Nucleus accumbens (tissue), 56 donors: ENCODE results near the gene CIT.

ENCODE experiments used
- DNase-seq, 56 donors: peaks; one replicate each; lab custom pipeline; 2025; lab: John Stamatoyannopoulos, UW

CIT gene

GRCh38 chr12:119857041-119857591, 20.0 kb downstream of the CIT start:
- no peak for DNase-seq

- DNase-seq, result no peak
Measured at GRCh38 chr12:119850330-119850729, 26.8 kb downstream of the CIT start.

- DNase-seq, result peak in 12 of 56 donors; percentile 0 to 20 (median 1)
Measured at GRCh38 chr12:119843100-119843499, 34.0 kb downstream of the CIT start.

GRCh38 chr12:119842380-119842779, 34.7 kb downstream of the CIT start:
- DNase-seq, result no peak

GRCh38 chr12:119841433-119842210, 35.5 kb downstream of the CIT start:
- DNase-seq, result no peak

- no peak for DNase-seq
Measured at GRCh38 chr12:119840582-119840981, 36.5 kb downstream of the CIT start.

GRCh38 chr12:119840168-119840567, 37.0 kb downstream of the CIT start:
- peak in 1 of 56 donors; percentile 2 for DNase-seq

- peak in 1 of 56 donors; percentile 0 for DNase-seq
Measured at GRCh38 chr12:119838826-119839600, 38.1 kb downstream of the CIT start.

- no peak for DNase-seq
Measured at GRCh38 chr12:119836781-119837180, 40.3 kb downstream of the CIT start.

- no peak for DNase-seq
Measured at GRCh38 chr12:119835068-119835467, 42.1 kb downstream of the CIT start.

- no peak for DNase-seq
Measured at GRCh38 chr12:119829439-119829838, 47.7 kb downstream of the CIT start.

GRCh38 chr12:119828300-119828699, 48.8 kb downstream of the CIT start:
- DNase-seq, result no peak

- DNase-seq, result no peak
Measured at GRCh38 chr12:119827760-119828159, 49.4 kb downstream of the CIT start.

GRCh38 chr12:119826661-119827445, 50.3 kb downstream of the CIT start:
- DNase-seq, result no peak

- DNase-seq, result no peak
Measured at GRCh38 chr12:119825262-119825661, 51.9 kb downstream of the CIT start.

GRCh38 chr12:119822046-119822445, 55.1 kb downstream of the CIT start:
- no peak for DNase-seq

GRCh38 chr12:119819322-119819721, 57.8 kb downstream of the CIT start:
- DNase-seq, result no peak

GRCh38 chr12:119817546-119818343, 59.4 kb downstream of the CIT start:
- DNase-seq, result no peak

GRCh38 chr12:119809023-119809422, 68.1 kb downstream of the CIT start:
- DNase-seq, result no peak

GRCh38 chr12:119808441-119808840, 68.7 kb downstream of the CIT start:
- no peak for DNase-seq
